ENCODE data around the gene HSF2.

Gene HSF2

DNA sequence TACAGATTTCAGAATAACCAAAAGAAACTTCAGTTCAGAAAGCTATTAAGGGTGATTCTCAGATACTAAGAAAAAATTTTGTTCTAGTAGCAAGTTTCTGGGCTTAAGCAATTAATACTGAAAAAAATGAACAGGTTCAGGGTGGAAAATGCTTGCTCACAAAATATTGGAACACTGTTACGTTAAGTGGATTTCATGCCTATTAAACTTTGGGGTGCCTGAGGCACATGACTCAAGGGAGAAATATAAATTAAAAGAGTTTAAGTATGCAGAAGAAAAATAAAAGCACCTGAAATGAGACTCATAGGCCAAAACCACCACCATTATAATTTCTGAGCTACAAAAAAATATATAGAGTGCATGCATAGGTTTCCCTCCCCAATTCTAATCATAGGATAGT, 32.3 kb upstream of the HSF2 start:
- Histone ChIP-seq H3K79me2 (ENCODE audit: insufficient read depth, low read length) (no peaks in the 10 kb centered on the region), H3K9me3 (ENCODE audit: insufficient read depth, low read length, severe bottlenecking) (no peaks in the 10 kb centered on the region), H3K4me3 (ENCODE audit: low read depth in 1 of 2, low read length in 2 of 2) (no peak overlapping the region), H2AFZ (ENCODE audit: low read depth, low read length) (no peak overlapping the region), H3K4me1 (ENCODE audit: insufficient read depth, low read length) (no peaks in the 10 kb centered on the region), H3K36me3 (ENCODE audit: insufficient read depth, low read length) (no peaks in the 10 kb centered on the region), H3K27me3 (ENCODE audit: insufficient read depth, low read length, poor library complexity) (no peaks in the 10 kb centered on the region), H3K9ac (ENCODE audit: low read depth, low read length) (no peak overlapping the region), H4K20me1 (ENCODE audit: insufficient read depth, low read length) (no peaks in the 10 kb centered on the region), H3K27ac (ENCODE audit: low read length) (no peak overlapping the region), H3K4me2 (ENCODE audit: insufficient read depth, low read length) (no peak overlapping the region)
- DNase-seq (no peak), ATAC-seq (ENCODE audit: insufficient read depth, low read depth) (no peak)
- TF ChIP-seq, protein P1, sequence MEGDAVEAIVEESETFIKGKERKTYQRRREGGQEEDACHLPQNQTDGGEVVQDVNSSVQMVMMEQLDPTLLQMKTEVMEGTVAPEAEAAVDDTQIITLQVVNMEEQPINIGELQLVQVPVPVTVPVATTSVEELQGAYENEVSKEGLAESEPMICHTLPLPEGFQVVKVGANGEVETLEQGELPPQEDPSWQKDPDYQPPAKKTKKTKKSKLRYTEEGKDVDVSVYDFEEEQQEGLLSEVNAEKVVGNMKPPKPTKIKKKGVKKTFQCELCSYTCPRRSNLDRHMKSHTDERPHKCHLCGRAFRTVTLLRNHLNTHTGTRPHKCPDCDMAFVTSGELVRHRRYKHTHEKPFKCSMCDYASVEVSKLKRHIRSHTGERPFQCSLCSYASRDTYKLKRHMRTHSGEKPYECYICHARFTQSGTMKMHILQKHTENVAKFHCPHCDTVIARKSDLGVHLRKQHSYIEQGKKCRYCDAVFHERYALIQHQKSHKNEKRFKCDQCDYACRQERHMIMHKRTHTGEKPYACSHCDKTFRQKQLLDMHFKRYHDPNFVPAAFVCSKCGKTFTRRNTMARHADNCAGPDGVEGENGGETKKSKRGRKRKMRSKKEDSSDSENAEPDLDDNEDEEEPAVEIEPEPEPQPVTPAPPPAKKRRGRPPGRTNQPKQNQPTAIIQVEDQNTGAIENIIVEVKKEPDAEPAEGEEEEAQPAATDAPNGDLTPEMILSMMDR (IDR thresholded peaks at IDR 0.05; ENCODE audit: borderline replicate concordance, extremely low read depth, low read length, poor library complexity, severe bottlenecking): no peak
- TF ChIP-seq EZH2 (IDR thresholded peaks at IDR 0.05; ENCODE audit: borderline replicate concordance, low read depth, low read length, severe bottlenecking): no peak

DNA sequence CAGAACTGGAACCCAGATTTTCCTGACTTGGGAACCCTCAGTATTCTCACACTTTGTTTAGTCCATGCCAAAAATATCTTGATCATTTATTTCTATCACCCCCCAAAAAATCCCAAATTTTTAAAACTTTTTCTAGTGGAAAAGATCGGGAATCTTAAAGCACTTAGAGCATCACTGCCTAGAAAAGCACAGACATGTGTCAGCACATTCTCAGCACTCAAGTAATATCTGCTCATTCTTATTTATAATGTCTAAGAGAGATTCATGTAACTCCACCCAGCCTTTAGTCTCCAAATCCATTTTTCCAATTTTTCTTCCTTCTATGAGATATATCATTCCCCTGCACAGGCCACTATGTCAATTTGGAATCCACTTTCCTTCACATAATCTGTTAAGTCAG, 29.9 kb upstream of the HSF2 start:
- Histone ChIP-seq H3K9ac (ENCODE audit: low read depth, low read length) (no peak overlapping the region), H3K27me3 (ENCODE audit: insufficient read depth, low read length, poor library complexity) (peaks cover 4% of the 10 kb centered on the region), H3K36me3 (ENCODE audit: insufficient read depth, low read length) (no peaks in the 10 kb centered on the region), H3K4me2 (ENCODE audit: insufficient read depth, low read length) (no peak overlapping the region), H3K4me3 (ENCODE audit: low read depth in 1 of 2, low read length in 2 of 2) (no peak overlapping the region), H3K27ac (ENCODE audit: low read length) (no peak overlapping the region), H4K20me1 (ENCODE audit: insufficient read depth, low read length) (no peaks in the 10 kb centered on the region), H3K4me1 (ENCODE audit: insufficient read depth, low read length) (no peaks in the 10 kb centered on the region), H2AFZ (ENCODE audit: low read depth, low read length) (no peak overlapping the region), H3K9me3 (ENCODE audit: insufficient read depth, low read length, severe bottlenecking) (no peaks in the 10 kb centered on the region), H3K79me2 (ENCODE audit: insufficient read depth, low read length) (no peaks in the 10 kb centered on the region)
- TF ChIP-seq, protein P1 (IDR thresholded peaks at IDR 0.05; ENCODE audit: borderline replicate concordance, extremely low read depth, low read length, poor library complexity, severe bottlenecking): no peak
- no peak for TF ChIP-seq EZH2 (IDR thresholded peaks at IDR 0.05; ENCODE audit: borderline replicate concordance, low read depth, low read length, severe bottlenecking)
- no peak for DNase-seq
- ATAC-seq (ENCODE audit: insufficient read depth, low read depth): no peak

DNA sequence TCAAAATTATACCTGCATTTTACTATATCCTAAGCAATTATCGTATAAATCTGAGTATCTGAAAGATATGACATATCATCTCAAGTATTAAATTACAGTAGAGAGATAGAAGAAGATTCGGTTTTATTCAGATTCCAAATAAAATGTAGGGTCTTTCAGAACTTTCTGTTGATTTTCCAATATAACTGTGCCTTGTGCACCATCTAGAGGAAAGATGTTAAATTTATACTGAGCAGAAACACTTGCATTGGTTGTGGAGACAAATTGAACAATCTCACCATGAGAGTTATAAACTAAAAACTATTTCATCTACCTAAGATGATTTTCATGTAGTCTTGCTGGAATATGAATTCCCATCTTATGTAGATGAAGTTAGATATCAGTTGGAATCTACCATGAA, 26.8 kb upstream of the HSF2 start:
- DNase-seq (no peak), ATAC-seq (ENCODE audit: insufficient read depth, low read depth) (no peak)
- peaks cover 4% of the 10 kb centered on the region for H3K27me3 ChIP-seq (ENCODE audit: insufficient read depth, low read length, poor library complexity)
- no peaks in the 10 kb centered on the region for H3K79me2 ChIP-seq (ENCODE audit: insufficient read depth, low read length)
- no peak overlapping the region for H2AFZ ChIP-seq (ENCODE audit: low read depth, low read length)
- no peaks in the 10 kb centered on the region for H3K36me3 ChIP-seq (ENCODE audit: insufficient read depth, low read length)
- no peaks in the 10 kb centered on the region for H4K20me1 ChIP-seq (ENCODE audit: insufficient read depth, low read length)
- H3K27ac ChIP-seq (ENCODE audit: low read length): no peak overlapping the region
- H3K9ac ChIP-seq (ENCODE audit: low read depth, low read length): no peak overlapping the region
- H3K4me3 ChIP-seq (ENCODE audit: low read depth in 1 of 2, low read length in 2 of 2): no peak overlapping the region
- no peaks in the 10 kb centered on the region for H3K4me1 ChIP-seq (ENCODE audit: insufficient read depth, low read length)
- no peak for TF ChIP-seq EZH2 (IDR thresholded peaks at IDR 0.05; ENCODE audit: borderline replicate concordance, low read depth, low read length, severe bottlenecking)
- TF ChIP-seq, protein P1 (IDR thresholded peaks at IDR 0.05; ENCODE audit: borderline replicate concordance, extremely low read depth, low read length, poor library complexity, severe bottlenecking): peak; percentile 37
- no peak overlapping the region for H3K4me2 ChIP-seq (ENCODE audit: insufficient read depth, low read length)
- H3K9me3 ChIP-seq (ENCODE audit: insufficient read depth, low read length, severe bottlenecking): no peaks in the 10 kb centered on the region

DNA sequence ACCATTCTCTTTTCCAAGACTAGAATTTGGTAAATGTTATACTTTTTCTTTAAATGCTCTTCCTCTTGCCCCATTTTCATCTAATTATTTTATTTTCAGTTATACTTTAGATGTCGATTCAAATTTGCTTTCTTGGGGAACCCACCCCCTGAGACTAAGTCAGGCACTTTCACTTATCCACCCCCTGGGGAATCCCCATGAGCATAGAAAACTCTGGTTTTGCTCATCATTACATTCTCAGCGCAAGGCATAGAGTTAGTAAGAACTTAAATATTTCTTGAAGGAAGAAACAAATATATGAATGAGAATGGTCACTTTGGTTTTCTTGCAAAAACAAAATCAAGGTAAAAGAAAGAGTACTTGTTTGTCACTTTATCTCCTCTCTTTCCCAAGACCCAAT, 25.1 kb upstream of the HSF2 start:
- TF ChIP-seq, protein P1 (IDR thresholded peaks at IDR 0.05; ENCODE audit: borderline replicate concordance, extremely low read depth, low read length, poor library complexity, severe bottlenecking): no peak
- no peak for TF ChIP-seq EZH2 (IDR thresholded peaks at IDR 0.05; ENCODE audit: borderline replicate concordance, low read depth, low read length, severe bottlenecking)
- H3K27ac ChIP-seq (ENCODE audit: low read length): no peak overlapping the region
- H3K9me3 ChIP-seq (ENCODE audit: insufficient read depth, low read length, severe bottlenecking): no peaks in the 10 kb centered on the region
- no peak overlapping the region for H3K4me2 ChIP-seq (ENCODE audit: insufficient read depth, low read length)
- no peak overlapping the region for H2AFZ ChIP-seq (ENCODE audit: low read depth, low read length)
- no peaks in the 10 kb centered on the region for H3K36me3 ChIP-seq (ENCODE audit: insufficient read depth, low read length)
- DNase-seq (no peak), ATAC-seq (ENCODE audit: insufficient read depth, low read depth) (no peak)
- no peaks in the 10 kb centered on the region for H3K4me1 ChIP-seq (ENCODE audit: insufficient read depth, low read length)
- no peaks in the 10 kb centered on the region for H3K79me2 ChIP-seq (ENCODE audit: insufficient read depth, low read length)
- H3K27me3 ChIP-seq (ENCODE audit: insufficient read depth, low read length, poor library complexity): peaks cover 4% of the 10 kb centered on the region
- H4K20me1 ChIP-seq (ENCODE audit: insufficient read depth, low read length): no peaks in the 10 kb centered on the region
- H3K9ac ChIP-seq (ENCODE audit: low read depth, low read length): no peak overlapping the region
- no peak overlapping the region for H3K4me3 ChIP-seq (ENCODE audit: low read depth in 1 of 2, low read length in 2 of 2)
